Coronary artery (tissue), 2 donors: ENCODE measurements around the gene DYRK1B.

ENCODE experiments used
- DNase-seq: peaks from one replicate; pipeline ENCODE4 v3.0.0-alpha.2; 2017; ENCODE audit warnings: low spot score
- H3K27ac ChIP-seq, 2 donors: fragments of 200-600 bp; sonication (generic); one replicate each; pipeline ENCODE4 v1.5.1; 2016 to 2019
- H3K4me3 ChIP-seq: fragments of 200-600 bp; sonication (generic); 2 replicates; pipeline ENCODE4 v1.5.1; 2016; ENCODE audit warnings: mild to moderate bottlenecking, moderate library complexity
- CTCF ChIP-seq: fragments of 200-600 bp; sonication (generic); IDR thresholded peaks from one replicate; pipeline ENCODE4 v1.5.1; 2019; ENCODE audit warnings: antibody characterized with exemption

The DYRK1B gene

DNA sequence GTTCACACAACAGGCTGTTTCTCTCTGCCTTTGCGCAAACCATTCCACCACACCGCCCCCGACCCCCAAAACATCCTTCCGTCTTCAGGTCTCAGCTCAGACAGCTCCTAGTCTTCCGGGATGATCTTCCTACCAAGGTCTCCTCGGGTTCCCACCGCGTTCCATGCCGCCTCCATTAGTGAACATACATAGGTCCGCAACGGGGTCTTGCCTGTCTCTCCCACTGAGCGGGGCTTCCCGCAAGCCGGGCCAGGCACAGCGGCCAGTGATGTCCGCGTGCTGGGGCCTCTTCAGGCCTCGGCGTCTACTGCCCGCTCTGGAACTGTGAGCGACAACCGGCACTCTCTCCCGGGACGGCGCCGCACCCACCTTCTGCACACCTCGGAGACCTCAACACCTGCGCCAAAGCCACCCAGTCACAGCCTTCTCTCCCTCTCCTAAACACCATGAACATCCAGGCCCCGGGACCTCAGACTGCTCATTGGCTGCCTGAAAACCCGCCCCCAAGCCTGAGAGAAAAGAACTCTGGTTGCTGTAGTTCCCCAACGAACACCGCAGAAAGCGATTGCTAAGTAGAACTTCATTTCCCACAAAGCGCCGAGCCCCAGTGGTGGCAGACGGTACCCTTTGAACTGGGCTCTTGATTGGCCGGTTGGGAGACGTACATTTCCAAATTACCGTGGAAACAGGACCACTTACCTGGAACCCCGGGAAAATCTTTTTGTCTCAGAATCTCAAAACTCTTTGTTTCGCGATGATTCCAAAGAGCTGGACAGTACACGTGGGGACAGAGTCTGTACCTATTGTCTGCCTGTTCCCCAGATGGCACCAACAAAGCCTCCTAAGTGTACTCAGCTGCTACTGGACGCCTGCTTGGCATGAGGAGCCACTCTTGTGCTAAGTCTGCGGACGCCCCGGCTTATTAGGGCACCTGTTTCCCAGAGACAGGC lies 9.5 kb downstream of the DYRK1B start:
- TF ChIP-seq CTCF: no peak
- peak; percentile 94 for DNase-seq
- Histone ChIP-seq H3K4me3 (peak overlapping the region; percentile 86), H3K27ac (peak overlapping the region; percentile 21 to 81)

DNA sequence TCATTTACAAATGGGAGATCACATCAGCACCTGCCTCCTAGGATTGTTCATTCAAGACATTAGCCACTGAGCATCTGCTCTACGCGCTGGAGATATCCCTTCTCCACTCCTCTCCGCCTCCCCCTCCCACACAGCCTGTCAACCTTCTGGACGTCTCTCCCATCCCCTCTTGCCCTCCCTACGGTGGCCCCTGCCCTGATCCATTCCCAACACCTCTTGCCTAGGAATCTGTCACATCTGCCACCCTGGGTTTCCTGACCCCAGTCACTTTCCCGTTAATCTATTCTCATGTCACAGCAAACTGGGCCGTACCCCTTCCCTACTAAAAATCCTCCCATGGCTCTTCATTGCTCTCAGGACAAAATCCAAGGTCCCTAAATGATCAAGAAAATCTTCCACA lies 10.3 kb downstream of the DYRK1B start:
- TF ChIP-seq CTCF: no peak
- Histone ChIP-seq H3K4me3 (peak overlapping the region; percentile 86), H3K27ac (no peak overlapping the region)
- DNase-seq: no peak

DNA sequence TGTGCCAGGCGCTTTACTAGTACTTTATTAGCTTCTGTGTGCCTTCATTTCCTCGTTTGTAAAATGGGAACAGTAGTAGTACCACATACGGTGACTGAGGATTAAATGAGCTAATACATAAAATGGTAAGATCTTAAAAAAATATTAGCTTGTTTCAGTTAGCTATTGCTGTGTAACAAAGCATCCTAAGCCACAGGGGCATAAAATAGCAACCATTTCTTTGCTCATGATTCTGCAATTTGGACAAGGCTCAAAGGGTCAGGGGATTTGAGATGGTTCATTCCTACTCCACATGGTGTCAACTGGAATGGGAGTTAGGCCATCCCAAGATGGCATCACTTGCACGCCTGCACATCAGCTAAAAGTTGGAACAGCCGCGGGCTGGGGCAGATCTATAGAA lies 13.3 kb downstream of the DYRK1B start:
- DNase-seq: no peak
- no peak for TF ChIP-seq CTCF
- no peak overlapping the region for H3K4me3 ChIP-seq

DNA sequence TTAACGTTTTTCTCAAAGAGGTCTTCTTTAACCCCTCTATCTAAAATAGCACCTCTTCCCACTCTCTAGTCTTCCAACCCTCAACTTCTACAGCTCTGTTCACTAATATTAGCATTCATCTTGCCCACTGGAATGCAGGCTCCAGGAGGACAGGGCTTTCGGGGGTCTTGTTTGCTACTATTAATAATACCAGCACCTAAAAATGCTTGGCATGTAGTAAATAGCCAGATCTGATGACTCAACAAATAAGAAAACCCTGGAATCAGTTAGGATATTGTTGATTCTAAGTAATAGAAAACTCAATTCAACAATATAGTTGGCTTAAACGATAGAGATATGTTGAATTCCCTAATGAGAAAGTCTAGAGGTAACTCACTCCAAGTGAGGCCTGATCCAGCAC lies 14.2 kb downstream of the DYRK1B start:
- Histone ChIP-seq H3K4me3 (no peak overlapping the region), H3K27ac (no peak overlapping the region)
- no peak for TF ChIP-seq CTCF
- DNase-seq: no peak

More for the DNA sequence above, 13.3 kb downstream of the DYRK1B start:
- no peak overlapping the region for H3K27ac ChIP-seq

- TF ChIP-seq CTCF: no peak
- no peak for DNase-seq
- Histone ChIP-seq H3K4me3 (no peak overlapping the region), H3K27ac (no peak overlapping the region)
Observed at GRCh38 chr19:39818626-39819097, 15.3 kb downstream of the DYRK1B start.

- no peak for DNase-seq
- H3K4me3 ChIP-seq: no peak overlapping the region
- no peak for TF ChIP-seq CTCF
- H3K27ac ChIP-seq: no peak overlapping the region
Observed at GRCh38 chr19:39817888-39818561, 15.9 kb downstream of the DYRK1B start.
